Measurements from ENCODE around the gene SLC19A1.
"Not testable (repeated sequence)": the region's sequence is repeated elsewhere in the genome, so short reads cannot be mapped to it uniquely, and the experiment has no call there.

The SLC19A1 gene

GRCh38 chr21:45511007-45511406 is 31.2 kb downstream of the SLC19A1 start:
- Histone ChIP-seq H3K4me3 (no peak overlapping the region), H3K27ac (no peak overlapping the region)

DNA sequence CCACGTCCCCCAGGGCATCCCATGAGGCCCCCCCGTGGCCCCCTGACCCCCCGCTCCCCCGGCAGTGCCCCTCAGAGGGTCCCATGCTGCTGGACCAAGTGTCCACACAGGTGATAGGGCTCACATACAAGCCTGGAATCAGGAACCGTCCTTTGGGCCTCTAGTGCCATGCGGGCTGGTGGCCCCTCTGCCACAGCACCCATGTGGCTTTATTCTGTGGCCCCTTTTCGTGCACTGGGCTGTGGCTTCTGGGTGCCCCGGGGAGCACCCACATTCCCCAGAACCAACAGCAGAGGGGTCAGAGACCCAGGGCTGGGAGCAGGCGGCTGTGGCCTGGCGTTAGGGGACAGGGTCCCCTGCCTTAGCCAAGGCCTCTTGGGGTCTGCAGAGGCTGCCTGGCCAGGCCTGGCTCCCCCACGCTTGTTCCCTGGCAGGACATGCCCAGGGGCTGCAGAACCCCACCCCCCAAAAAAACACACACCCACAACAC is 31.7 kb downstream of the SLC19A1 start:
- no peak overlapping the region for H3K27ac ChIP-seq
- H3K4me3 ChIP-seq: no peak overlapping the region

GRCh38 chr21:45509566-45510465 is 32.4 kb downstream of the SLC19A1 start:
- Histone ChIP-seq H3K27ac (no peak overlapping the region), H3K4me3 (no peak overlapping the region)

GRCh38 chr21:45508607-45509565 is 33.4 kb downstream of the SLC19A1 start:
- H3K4me3 ChIP-seq: no peak overlapping the region
- H3K27ac ChIP-seq: no peak overlapping the region

- Histone ChIP-seq H3K27ac (no peak overlapping the region), H3K4me3 (no peak overlapping the region)
Observed at GRCh38 chr21:45507888-45508508, 34.2 kb downstream of the SLC19A1 start.

DNA sequence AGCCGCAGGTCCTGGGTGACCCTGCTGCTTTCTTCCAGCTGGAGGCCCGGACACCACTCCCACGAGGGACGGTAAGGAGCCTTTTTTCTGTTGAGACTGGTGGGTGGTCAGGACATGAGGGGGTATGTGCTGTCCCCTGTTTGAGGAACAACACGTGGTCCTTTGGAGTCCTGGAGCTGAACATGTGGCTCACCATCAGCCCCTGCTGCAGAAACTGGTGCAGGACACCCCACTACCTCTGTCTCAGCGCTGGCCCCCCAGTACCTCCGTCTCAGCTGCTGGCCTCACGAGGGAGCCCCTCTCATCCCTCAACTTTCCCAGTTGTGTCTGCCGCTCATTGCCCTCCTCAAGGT is 34.7 kb downstream of the SLC19A1 start:
- no peak overlapping the region for H3K27ac ChIP-seq
- H3K4me3 ChIP-seq: no peak overlapping the region

GRCh38 chr21:45506836-45507522 is 35.3 kb downstream of the SLC19A1 start:
- no peak overlapping the region for H3K27ac ChIP-seq
- no peak overlapping the region for H3K4me3 ChIP-seq

- no peak overlapping the region for H3K4me3 ChIP-seq
- H3K27ac ChIP-seq: no peak overlapping the region
Observed at GRCh38 chr21:45506241-45506817, 35.9 kb downstream of the SLC19A1 start.

GRCh38 chr21:45505416-45506021 is 36.7 kb downstream of the SLC19A1 start:
- H3K4me3 ChIP-seq: no peak overlapping the region
- no peak overlapping the region for H3K27ac ChIP-seq

GRCh38 chr21:45504516-45505415 is 37.5 kb downstream of the SLC19A1 start:
- H3K27ac ChIP-seq: no peak overlapping the region
- H3K4me3 ChIP-seq: no peak overlapping the region

DNA sequence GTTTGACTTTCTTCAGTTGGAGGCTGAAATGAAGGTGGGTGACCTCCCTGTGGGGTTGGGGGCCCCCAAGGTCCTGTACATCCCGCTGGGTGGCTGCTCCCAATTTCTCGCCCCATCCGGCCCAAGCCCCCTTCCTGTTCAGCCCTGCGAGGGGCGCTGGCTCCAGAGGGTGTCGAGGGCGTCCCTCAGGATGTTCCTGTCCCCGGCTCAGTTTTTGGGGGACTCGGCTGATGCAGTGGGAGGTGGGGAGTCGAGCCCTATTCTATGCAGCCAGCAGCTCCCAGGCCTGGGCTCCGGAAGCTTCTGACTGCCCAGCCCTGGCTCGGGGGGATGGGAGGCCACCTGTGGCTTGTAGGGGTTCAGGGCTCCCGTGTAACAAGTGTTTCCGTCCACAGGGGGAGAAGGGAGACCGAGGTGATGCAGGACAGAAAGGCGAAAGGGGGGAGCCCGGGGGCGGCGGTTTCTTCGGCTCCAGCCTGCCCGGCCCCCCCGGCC is 38.2 kb downstream of the SLC19A1 start:
- H3K27ac ChIP-seq: no peak overlapping the region
- no peak overlapping the region for H3K4me3 ChIP-seq

GRCh38 chr21:45503226-45503625 is 39.0 kb downstream of the SLC19A1 start:
- H3K4me3 ChIP-seq, H3K27ac ChIP-seq: not testable (repeated sequence)

DNA sequence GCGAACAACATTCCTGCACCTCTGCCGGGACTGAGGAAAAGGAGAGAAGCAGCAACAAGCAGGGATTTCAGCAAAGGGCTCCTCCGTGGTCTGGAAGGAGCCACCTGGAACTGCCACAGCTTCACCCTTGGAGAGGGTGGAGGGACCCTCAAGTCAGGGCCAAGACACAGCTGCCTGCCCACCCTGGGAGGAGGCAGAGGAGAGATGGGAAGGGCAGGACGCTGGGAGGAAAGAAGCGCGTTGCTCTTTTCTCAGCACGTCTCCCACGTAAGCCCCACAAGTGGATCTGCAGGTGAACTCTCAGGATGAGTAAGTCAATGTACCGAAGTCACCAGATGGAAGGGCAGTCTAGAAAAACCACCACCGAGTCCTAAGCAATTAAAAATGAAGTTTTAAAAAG is 39.6 kb downstream of the SLC19A1 start:
- Histone ChIP-seq H3K27ac (no peak overlapping the region), H3K4me3 (no peak overlapping the region)

DNA sequence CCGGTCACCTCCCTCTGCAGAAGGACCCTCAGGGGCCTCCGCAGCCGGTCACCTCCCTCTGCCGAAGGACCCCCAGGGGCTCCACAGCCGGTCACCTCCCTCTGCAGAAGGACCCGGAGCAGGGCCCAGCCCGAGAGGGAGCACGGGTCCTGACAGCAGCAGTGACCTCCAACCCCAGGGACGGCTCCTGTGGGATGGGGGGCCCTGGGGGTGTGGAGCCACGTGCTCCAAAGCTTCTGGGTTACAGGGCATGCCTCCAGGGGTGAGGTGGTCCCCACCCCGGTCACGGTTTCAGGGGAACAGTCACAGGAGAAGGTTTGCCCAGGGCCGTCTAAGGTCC is 40.3 kb downstream of the SLC19A1 start:
- Histone ChIP-seq H3K4me3 (no peak overlapping the region), H3K27ac (no peak overlapping the region)

GRCh38 chr21:45501081-45502005 is 40.9 kb downstream of the SLC19A1 start:
- not testable (repeated sequence) for H3K27ac ChIP-seq, H3K4me3 ChIP-seq

- no peak overlapping the region for H3K27ac ChIP-seq
- no peak overlapping the region for H3K4me3 ChIP-seq
Observed at GRCh38 chr21:45499970-45500577, 42.2 kb downstream of the SLC19A1 start.

Data from skin epidermis (tissue), 12 donors.